ENCODE measurements around the gene PLAU. TPM values are rescaled to one million over a fixed set of nuclear protein-coding genes. Genes with fewer than 3 reads are reported as not detected.

PLAU gene
- total RNA-seq, 1 donor from 2014 or later: 90.2 TPM

GRCh38 chr10:73865459-73866442 is 45.2 kb upstream of the PLAU start:
- DNase-seq (ENCODE audit: low read depth) (no peak), FAIRE-seq (no peak)
- Mint-ChIP-seq H3K9me3 (ENCODE audit: unreplicated experiment) (no peaks in the 10 kb centered on the region), H3K36me3 (ENCODE audit: low read depth, unreplicated experiment) (peaks cover 24% of the 10 kb centered on the region), H3K4me3 (ENCODE audit: unreplicated experiment) (no peak overlapping the region), H3K4me1 (ENCODE audit: low read depth, unreplicated experiment) (peaks cover 4% of the 10 kb centered on the region), H3K27ac (ENCODE audit: unreplicated experiment) (no peak overlapping the region), H3K27me3 (ENCODE audit: low read depth, unreplicated experiment) (no peaks in the 10 kb centered on the region)
- no peak overlapping the region for H3K9ac ChIP-seq (ENCODE audit: low read length)
- H3K27me3 ChIP-seq (ENCODE audit: insufficient read depth, low read length): no peaks in the 10 kb centered on the region
- peaks cover 19% of the 10 kb centered on the region for H3K79me2 ChIP-seq (ENCODE audit: insufficient read depth, low read length)
- peaks cover 2% of the 10 kb centered on the region for H3K36me3 ChIP-seq (ENCODE audit: insufficient read depth, low read length)
- no peaks in the 10 kb centered on the region for H3K4me1 ChIP-seq (ENCODE audit: insufficient read depth, low read length)
- H3K9me3 ChIP-seq (ENCODE audit: insufficient read depth, low read depth, low read length): no peaks in the 10 kb centered on the region
- peaks cover 81% of the 10 kb centered on the region for H4K20me1 ChIP-seq (ENCODE audit: insufficient read depth, low read length)
- no peak overlapping the region for H3K4me3 ChIP-seq (ENCODE audit: insufficient read depth, low read depth, low read length)
- no peak overlapping the region for H3K27ac ChIP-seq (ENCODE audit: low read depth, low read length)
- TF ChIP-seq EZH2 (IDR thresholded peaks at IDR 0.05; ENCODE audit: insufficient read depth, low read length) (no peak), CTCF (IDR thresholded peaks at IDR 0.05; ENCODE audit: insufficient read depth, low read depth, low read length) (no peak)
- no peak overlapping the region for H2AFZ ChIP-seq (ENCODE audit: low read depth, low read length)
- H3K4me2 ChIP-seq (ENCODE audit: low read length): no peak overlapping the region

GRCh38 chr10:73866621-73867020 is 44.3 kb upstream of the PLAU start:
- H3K4me2 ChIP-seq (ENCODE audit: low read length): no peak overlapping the region

More at GRCh38 chr10:73866621-73867020, 44.3 kb upstream of the PLAU start:
- H3K9ac ChIP-seq (ENCODE audit: low read length): no peak overlapping the region
- no peak overlapping the region for H3K27ac ChIP-seq (ENCODE audit: low read depth, low read length)
- H3K27me3 ChIP-seq (ENCODE audit: insufficient read depth, low read length): no peaks in the 10 kb centered on the region
- H3K27me3 Mint-ChIP-seq (ENCODE audit: low read depth, unreplicated experiment): no peaks in the 10 kb centered on the region
- H4K20me1 ChIP-seq (ENCODE audit: insufficient read depth, low read length): peaks cover 85% of the 10 kb centered on the region
- H3K4me3 ChIP-seq (ENCODE audit: insufficient read depth, low read depth, low read length): no peak overlapping the region
- H3K4me3 Mint-ChIP-seq (ENCODE audit: unreplicated experiment): no peak overlapping the region
- FAIRE-seq (no peak), DNase-seq (ENCODE audit: low read depth) (no peak)
- peaks cover 4% of the 10 kb centered on the region for H3K36me3 ChIP-seq (ENCODE audit: insufficient read depth, low read length)
- H3K9me3 ChIP-seq (ENCODE audit: insufficient read depth, low read depth, low read length): no peaks in the 10 kb centered on the region
- H2AFZ ChIP-seq (ENCODE audit: low read depth, low read length): no peak overlapping the region
- no peaks in the 10 kb centered on the region for H3K9me3 Mint-ChIP-seq (ENCODE audit: unreplicated experiment)
- peaks cover 22% of the 10 kb centered on the region for H3K79me2 ChIP-seq (ENCODE audit: insufficient read depth, low read length)
- H3K4me1 Mint-ChIP-seq (ENCODE audit: low read depth, unreplicated experiment): peaks cover 4% of the 10 kb centered on the region
- no peaks in the 10 kb centered on the region for H3K4me1 ChIP-seq (ENCODE audit: insufficient read depth, low read length)
- TF ChIP-seq EZH2 (IDR thresholded peaks at IDR 0.05; ENCODE audit: insufficient read depth, low read length): no peak
- TF ChIP-seq CTCF (IDR thresholded peaks at IDR 0.05; ENCODE audit: insufficient read depth, low read depth, low read length): no peak
- H3K36me3 Mint-ChIP-seq (ENCODE audit: low read depth, unreplicated experiment): peaks cover 24% of the 10 kb centered on the region
- peak overlapping the region; percentile 14 for H3K27ac Mint-ChIP-seq (ENCODE audit: unreplicated experiment)
